Jurkat, Clone E6-1 (cell line): ENCODE data around the gene CATSPER3.

Experiments used
- DNase-seq: peaks from one replicate; pipeline ENCODE4 v3.0.0-alpha.2; 2011; ENCODE audit warnings: low read depth, low spot score
- H3K4me3 ChIP-seq: 2 replicates; pipeline ENCODE4 v1.5.1; 2011; ENCODE audit warnings: mild to moderate bottlenecking, low read length, control low read depth, moderate library complexity

The CATSPER3 gene

DNA sequence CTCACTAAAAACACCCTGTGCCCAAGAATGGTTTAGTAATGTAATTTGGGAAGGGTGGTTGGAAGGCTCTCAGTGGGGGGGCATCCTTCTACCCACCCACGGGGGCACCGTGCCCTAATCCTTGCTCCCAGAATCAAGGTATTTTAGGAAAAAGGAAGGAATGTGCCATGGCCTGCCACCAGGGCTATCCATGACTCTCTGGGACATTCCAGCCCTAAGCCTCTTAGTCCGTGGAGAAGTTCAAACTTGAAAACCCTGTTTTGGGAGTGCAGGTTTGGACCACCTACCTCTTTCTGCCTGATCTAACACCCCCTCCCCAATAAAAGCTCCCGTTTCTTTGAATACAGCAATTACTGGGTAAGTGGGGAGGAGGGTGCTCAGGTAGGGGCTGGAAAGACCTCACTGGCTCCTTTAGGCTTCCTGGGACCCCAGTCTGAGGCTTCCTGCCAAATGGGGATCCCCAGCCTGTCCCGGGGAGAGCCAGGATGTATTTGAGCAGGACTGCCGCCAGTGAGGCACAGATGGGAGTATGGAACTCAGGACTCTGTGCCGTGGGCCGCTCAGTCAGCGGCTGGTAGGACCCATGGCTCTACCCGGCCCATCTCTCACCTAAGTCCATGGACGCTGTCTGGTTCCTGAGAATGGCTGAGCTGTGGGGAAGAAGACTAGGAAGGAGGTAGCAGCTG lies 70.0 kb downstream of the CATSPER3 start:
- DNase-seq, result no peak
- H3K4me3 ChIP-seq, result no peak overlapping the region

GRCh38 chr5:135038205-135038812 lies 70.6 kb downstream of the CATSPER3 start:
- DNase-seq, result no peak
- no peak overlapping the region for H3K4me3 ChIP-seq

- no peak for DNase-seq
- no peak overlapping the region for H3K4me3 ChIP-seq
Observed at GRCh38 chr5:135038813-135039270, 71.1 kb downstream of the CATSPER3 start.

DNA sequence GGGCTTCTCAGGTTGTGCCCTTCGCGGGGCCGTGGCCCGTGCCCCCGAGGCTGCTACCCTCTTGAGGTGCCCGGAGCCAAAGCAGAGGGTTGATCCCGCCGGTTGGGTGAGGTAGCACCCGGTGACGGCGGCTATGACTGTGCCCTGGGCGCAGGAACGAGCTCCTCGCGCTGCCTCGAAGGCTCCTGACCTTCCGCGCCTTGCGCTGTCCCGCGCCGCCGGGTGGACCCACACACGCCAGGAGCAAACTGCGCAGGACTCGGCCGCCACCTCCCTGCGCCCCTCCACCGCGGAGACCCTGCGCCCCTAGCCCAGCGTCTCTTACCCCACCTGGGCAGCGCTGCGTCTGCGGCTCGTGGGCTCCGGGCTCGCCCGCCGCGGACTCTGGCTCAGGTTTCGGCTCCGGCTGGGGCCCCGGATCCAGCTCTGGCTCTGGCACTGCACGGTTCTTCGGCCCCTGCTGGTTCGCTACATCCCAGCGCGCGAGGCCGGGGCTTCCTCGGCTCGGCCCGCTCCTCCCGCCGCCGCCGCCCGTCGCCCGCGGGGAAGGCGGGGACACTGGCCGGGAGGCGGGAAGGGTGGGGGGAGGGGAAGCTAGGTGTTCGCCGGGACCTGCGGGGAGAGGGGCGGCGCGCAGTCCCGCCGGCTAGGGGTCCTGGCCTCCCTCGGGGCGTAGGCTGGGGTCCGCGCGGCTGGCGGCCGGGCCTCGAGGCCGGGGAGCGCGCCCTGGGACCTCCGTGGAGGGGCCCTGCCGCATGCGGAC lies 71.7 kb downstream of the CATSPER3 start:
- DNase-seq, result no peak
- no peak overlapping the region for H3K4me3 ChIP-seq

DNA sequence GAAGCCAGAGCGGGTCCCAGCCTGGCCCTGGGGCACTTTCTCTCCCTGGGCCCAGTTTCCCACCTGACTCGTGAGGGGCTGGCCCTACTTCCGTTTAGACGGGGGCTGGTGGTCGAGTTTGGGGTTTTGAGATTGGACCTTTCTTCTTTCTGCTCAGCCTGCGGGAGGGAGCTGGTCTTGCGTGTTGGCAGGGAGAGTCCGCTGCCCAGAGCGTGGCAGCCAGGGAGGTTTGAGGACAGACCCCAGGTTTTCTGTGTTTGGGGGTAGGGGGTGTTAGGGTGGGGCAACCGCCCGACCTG lies 72.3 kb downstream of the CATSPER3 start:
- H3K4me3 ChIP-seq, result no peak overlapping the region
- DNase-seq, result no peak

- no peak overlapping the region for H3K4me3 ChIP-seq
- no peak for DNase-seq
Observed at GRCh38 chr5:135040333-135041144, 72.8 kb downstream of the CATSPER3 start.

GRCh38 chr5:135041145-135041587 lies 73.5 kb downstream of the CATSPER3 start:
- no peak for DNase-seq
- H3K4me3 ChIP-seq, result no peak overlapping the region

GRCh38 chr5:135041726-135042125 lies 74.0 kb downstream of the CATSPER3 start:
- no peak for DNase-seq
- H3K4me3 ChIP-seq, result no peak overlapping the region

DNA sequence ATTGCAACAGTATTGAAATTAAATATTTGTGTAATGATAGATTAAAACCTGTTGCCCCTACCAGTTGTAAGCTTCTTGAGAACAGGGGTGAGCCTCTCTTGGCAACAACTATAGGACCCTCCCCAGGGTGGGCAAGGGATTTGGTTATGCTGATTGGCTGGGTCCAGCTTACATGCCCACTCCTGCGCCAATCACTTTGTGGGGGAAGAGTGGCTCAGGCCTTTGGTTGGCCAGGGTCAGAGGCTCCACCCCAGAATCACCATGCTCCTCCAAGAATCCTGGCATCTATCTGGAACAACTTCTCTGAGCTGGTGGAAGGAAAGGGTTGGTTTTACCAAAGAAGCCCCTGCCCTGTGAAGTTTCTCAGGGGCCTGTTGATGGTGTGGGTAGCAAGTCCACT lies 74.9 kb downstream of the CATSPER3 start:
- no peak overlapping the region for H3K4me3 ChIP-seq
- DNase-seq, result no peak

- H3K4me3 ChIP-seq, result no peak overlapping the region
- no peak for DNase-seq
Observed at GRCh38 chr5:135045488-135045887, 77.8 kb downstream of the CATSPER3 start.

- H3K4me3 ChIP-seq, result no peak overlapping the region
- DNase-seq, result no peak
Observed at GRCh38 chr5:135046661-135047346, 79.1 kb downstream of the CATSPER3 start.

DNA sequence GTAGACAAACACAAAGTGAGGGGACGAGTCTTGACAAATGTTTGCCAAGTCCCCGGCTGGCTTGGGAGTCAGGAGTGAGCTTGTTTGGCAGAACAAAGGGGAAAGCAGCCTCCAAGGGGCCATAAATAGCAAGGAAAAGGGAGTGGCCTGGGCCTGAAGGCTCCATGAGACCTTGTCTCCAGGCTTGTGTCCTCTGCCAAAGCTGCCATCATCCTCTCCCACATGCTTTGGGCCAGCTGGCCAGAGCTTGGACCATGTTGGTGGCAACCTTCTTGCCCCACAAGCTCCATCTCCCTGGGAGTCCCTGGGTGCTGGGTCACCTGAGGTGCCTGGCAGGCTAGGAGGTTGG lies 79.6 kb downstream of the CATSPER3 start:
- no peak for DNase-seq
- H3K4me3 ChIP-seq, result no peak overlapping the region

DNA sequence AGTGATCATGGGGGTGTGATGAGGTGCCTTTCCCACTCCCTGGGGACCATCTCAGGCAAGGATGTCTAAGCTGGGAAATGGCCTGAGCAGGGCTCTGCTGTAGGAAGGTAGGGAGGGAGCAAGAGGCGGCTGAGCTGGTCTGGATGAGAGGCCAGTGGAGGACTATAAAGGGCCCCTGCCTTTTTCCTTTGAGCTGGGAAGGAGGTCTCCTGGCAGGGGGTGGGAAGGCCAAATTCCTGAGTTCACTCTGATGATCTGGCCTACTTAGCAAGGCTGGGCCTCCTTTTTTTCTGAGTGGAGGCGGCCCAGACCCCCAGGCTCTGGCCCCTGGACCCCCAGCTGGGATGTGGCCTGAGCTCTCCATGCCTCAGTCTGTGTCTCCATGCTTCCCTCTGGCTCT lies 80.6 kb downstream of the CATSPER3 start:
- no peak overlapping the region for H3K4me3 ChIP-seq
- no peak for DNase-seq

- no peak overlapping the region for H3K4me3 ChIP-seq
- DNase-seq, result no peak
Observed at GRCh38 chr5:135048930-135049329, 81.2 kb downstream of the CATSPER3 start.

GRCh38 chr5:135050244-135050767 lies 82.6 kb downstream of the CATSPER3 start:
- DNase-seq, result no peak

DNA sequence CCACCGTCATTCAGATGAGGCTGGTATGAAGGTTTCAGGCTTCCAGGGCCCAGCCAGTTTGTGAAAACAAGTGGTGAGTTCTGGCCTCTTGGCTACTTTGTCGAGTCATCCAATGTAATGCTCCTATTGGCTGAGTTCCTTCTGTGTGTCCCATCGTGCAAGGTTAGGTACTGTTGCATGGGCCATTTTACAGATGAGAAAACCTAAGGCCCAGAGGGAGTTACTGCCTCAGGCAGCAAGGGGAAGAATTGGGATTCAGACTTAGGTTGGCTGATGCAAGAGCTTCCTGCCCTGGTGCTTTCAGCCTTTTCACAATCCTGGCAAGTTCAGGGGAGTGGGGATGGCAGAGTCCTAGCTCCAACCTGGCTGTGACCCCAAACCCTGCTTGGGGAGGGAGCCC lies 83.7 kb downstream of the CATSPER3 start:
- H3K4me3 ChIP-seq, result no peak overlapping the region
- no peak for DNase-seq

More at GRCh38 chr5:135050244-135050767, 82.6 kb downstream of the CATSPER3 start:
- H3K4me3 ChIP-seq, result no peak overlapping the region

GRCh38 chr5:135051872-135052271 lies 84.2 kb downstream of the CATSPER3 start:
- no peak for DNase-seq
- no peak overlapping the region for H3K4me3 ChIP-seq

- no peak for DNase-seq
- no peak overlapping the region for H3K4me3 ChIP-seq
Observed at GRCh38 chr5:135052511-135053145, 84.9 kb downstream of the CATSPER3 start.
